Measurements from ENCODE around the gene PIKFYVE. TPM values are rescaled to one million over a fixed set of nuclear protein-coding genes. Genes with fewer than 3 reads are reported as not detected.

PIKFYVE gene
- total RNA-seq, 1 experiment from 2014 or later, result 27.2 TPM

DNA sequence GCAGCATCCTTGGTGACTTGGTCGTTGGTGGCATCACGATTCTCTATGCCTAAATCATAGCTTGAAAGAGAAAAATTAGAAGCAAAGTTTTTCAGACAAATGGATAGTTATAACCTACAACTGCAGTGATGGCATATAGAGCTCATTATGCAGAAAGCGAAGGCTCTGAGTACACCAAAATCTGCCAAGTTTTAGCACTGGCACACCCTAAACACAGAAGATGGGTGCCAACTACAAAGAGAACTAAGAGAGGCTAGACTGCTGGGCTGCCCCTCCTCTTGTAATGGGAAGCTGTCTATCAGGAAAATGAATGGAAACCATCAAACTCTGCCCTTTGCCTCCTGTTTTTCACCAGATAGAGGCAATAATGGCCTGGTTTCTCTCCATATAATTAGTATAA is 17.5 kb upstream of the PIKFYVE start:
- Histone ChIP-seq H3K56ac (ENCODE audit: insufficient read length, low read depth, low read length) (no peak overlapping the region), H2BK12ac (ENCODE audit: insufficient read length, low read depth, low read length) (no peak overlapping the region), H4K8ac (replicated peaks; ENCODE audit: insufficient read length, low read depth, low read length) (no peak overlapping the region), H3K23me2 (ENCODE audit: insufficient read length, low read depth, low read length, poor library complexity, severe bottlenecking) (peaks cover 2% of the 10 kb centered on the region), H3K4me2 (ENCODE audit: insufficient read depth, insufficient read length, low read length) (no peak overlapping the region), H3K79me2 (ENCODE audit: insufficient read depth, low read length) (peaks cover 9% of the 10 kb centered on the region; the same call in 1 of the 2 replicates), H2BK15ac (ENCODE audit: low read depth, low read length) (no peak overlapping the region), H3K79me1 (ENCODE audit: insufficient read depth, low read depth, low read length, poor library complexity, severe bottlenecking) (peaks cover 7% of the 10 kb centered on the region), H3K27me3 (ENCODE audit: insufficient read depth, low read length) (no peaks in the 10 kb centered on the region), H2BK5ac (ENCODE audit: insufficient read length, low read length) (no peak overlapping the region), H3K4ac (ENCODE audit: low read depth, low read length) (no peak overlapping the region), H3K9ac (ENCODE audit: extremely low read depth, insufficient read length, low read length) (no peak overlapping the region), H2AFZ (ENCODE audit: low read length) (no peak overlapping the region), H3K9me3 (ENCODE audit: control insufficient read depth, low read depth, low read length) (no peaks in the 10 kb centered on the region), H3T11ph (ENCODE audit: low read length) (no peak overlapping the region), H3K27ac (ENCODE audit: insufficient read length, low read depth, low read length) (no peak overlapping the region), H4K20me1 (ENCODE audit: control insufficient read depth, insufficient read depth, insufficient read length) (no peaks in the 10 kb centered on the region), H3K14ac (ENCODE audit: insufficient read depth, low read length) (no peak overlapping the region), H2BK20ac (ENCODE audit: low read depth, low read length, poor library complexity, severe bottlenecking) (no peak overlapping the region), H3K23ac (ENCODE audit: insufficient read length, low read depth, low read length) (no peak overlapping the region), H4K91ac (ENCODE audit: insufficient read length, low read depth, low read length) (no peak overlapping the region), H2BK120ac (ENCODE audit: low read depth, low read length, poor library complexity, severe bottlenecking) (no peak overlapping the region), H2AK5ac (ENCODE audit: insufficient read length, low read length) (no peak overlapping the region), H4K5ac (ENCODE audit: insufficient read length, low read depth, low read length) (no peak overlapping the region), H3K4me1 (ENCODE audit: insufficient read depth, low read length) (peaks cover 2% of the 10 kb centered on the region; the same call in 1 of the 2 replicates), H3K18ac (ENCODE audit: insufficient read length, low read depth, low read length) (no peak overlapping the region)
- Mint-ChIP-seq H3K9me3 (no peaks in the 10 kb centered on the region), H3K36me3 (ENCODE audit: insufficient read depth in 1 of 3, low read depth in 3 of 3) (peaks cover 71 to 94% (median 91%) of the 10 kb centered on the region in 3 experiments), H3K4me1 (peaks cover 31 to 37% of the 10 kb centered on the region in 2 experiments), H3K27ac (no peak overlapping the region), H3K4me3 (no peak overlapping the region), H3K27me3 (ENCODE audit: low read depth) (no peaks in the 10 kb centered on the region)
- WGBS (ENCODE audit: extremely low coverage, insufficient read length, low lambda C conversion rate), result no CpG with 5 or more reads among the region's 3 CpGs
- TF ChIP-seq, protein P1, sequence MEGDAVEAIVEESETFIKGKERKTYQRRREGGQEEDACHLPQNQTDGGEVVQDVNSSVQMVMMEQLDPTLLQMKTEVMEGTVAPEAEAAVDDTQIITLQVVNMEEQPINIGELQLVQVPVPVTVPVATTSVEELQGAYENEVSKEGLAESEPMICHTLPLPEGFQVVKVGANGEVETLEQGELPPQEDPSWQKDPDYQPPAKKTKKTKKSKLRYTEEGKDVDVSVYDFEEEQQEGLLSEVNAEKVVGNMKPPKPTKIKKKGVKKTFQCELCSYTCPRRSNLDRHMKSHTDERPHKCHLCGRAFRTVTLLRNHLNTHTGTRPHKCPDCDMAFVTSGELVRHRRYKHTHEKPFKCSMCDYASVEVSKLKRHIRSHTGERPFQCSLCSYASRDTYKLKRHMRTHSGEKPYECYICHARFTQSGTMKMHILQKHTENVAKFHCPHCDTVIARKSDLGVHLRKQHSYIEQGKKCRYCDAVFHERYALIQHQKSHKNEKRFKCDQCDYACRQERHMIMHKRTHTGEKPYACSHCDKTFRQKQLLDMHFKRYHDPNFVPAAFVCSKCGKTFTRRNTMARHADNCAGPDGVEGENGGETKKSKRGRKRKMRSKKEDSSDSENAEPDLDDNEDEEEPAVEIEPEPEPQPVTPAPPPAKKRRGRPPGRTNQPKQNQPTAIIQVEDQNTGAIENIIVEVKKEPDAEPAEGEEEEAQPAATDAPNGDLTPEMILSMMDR (conservative IDR thresholded peaks at IDR 0.05), result no peak
- DNase-seq, result no peak
